Measurements from ENCODE around the gene CD109.

CD109 gene

GRCh38 chr6:73731285-73731684 is 35.3 kb downstream of the CD109 start:
- Mint-ChIP-seq H3K27me3 (no peaks in the 10 kb centered on the region), H3K9me3 (peaks cover 0 to 5% of the 10 kb centered on the region in 2 donors), H3K4me3 (no peak overlapping the region), H3K4me1 (peaks cover 49% of the 10 kb centered on the region), H3K27ac (no peak overlapping the region)
- no peak for ATAC-seq
- no peak for DNase-seq

- Mint-ChIP-seq H3K27me3 (no peaks in the 10 kb centered on the region), H3K4me1 (peaks cover 37% of the 10 kb centered on the region), H3K9me3 (peaks cover 0 to 5% of the 10 kb centered on the region in 2 donors), H3K27ac (no peak overlapping the region), H3K4me3 (no peak overlapping the region)
- peak; percentile 66 for ATAC-seq
- peak; percentile 67 to 72 for DNase-seq
These were observed 37.1 kb downstream of the CD109 start for GRCh38 chr6:73732845-73733675.

- Mint-ChIP-seq H3K27ac (no peak overlapping the region), H3K4me3 (no peak overlapping the region)
- ATAC-seq, result no peak
These were observed 37.8 kb downstream of the CD109 start for GRCh38 chr6:73733791-73734190.

GRCh38 chr6:73734832-73735453 is 38.9 kb downstream of the CD109 start:
- no peak for DNase-seq
- ATAC-seq, result no peak
- Mint-ChIP-seq H3K27me3 (no peaks in the 10 kb centered on the region), H3K4me3 (no peak overlapping the region), H3K9me3 (no peaks in the 10 kb centered on the region), H3K4me1 (peaks cover 19% of the 10 kb centered on the region), H3K27ac (no peak overlapping the region)

More at GRCh38 chr6:73733791-73734190, 37.8 kb downstream of the CD109 start:
- DNase-seq, result no peak
- H3K4me1 Mint-ChIP-seq, result peaks cover 30% of the 10 kb centered on the region
- no peaks in the 10 kb centered on the region for H3K27me3 Mint-ChIP-seq
- no peaks in the 10 kb centered on the region for H3K9me3 Mint-ChIP-seq

GRCh38 chr6:73738367-73739028 is 42.5 kb downstream of the CD109 start:
- no peaks in the 10 kb centered on the region for H3K27me3 Mint-ChIP-seq
- no peak for ATAC-seq

GRCh38 chr6:73739096-73739495 is 43.1 kb downstream of the CD109 start:
- H3K27me3 Mint-ChIP-seq, result no peaks in the 10 kb centered on the region
- DNase-seq (peak in 1 of 2 donors; percentile 8), ATAC-seq (peak; percentile 63)
- H3K9me3 Mint-ChIP-seq, result no peaks in the 10 kb centered on the region
- no peaks in the 10 kb centered on the region for H3K4me1 Mint-ChIP-seq
- H3K27ac Mint-ChIP-seq, result no peak overlapping the region
- H3K4me3 Mint-ChIP-seq, result no peak overlapping the region

More at GRCh38 chr6:73738367-73739028, 42.5 kb downstream of the CD109 start:
- DNase-seq, result no peak
- H3K27ac Mint-ChIP-seq, result no peak overlapping the region
- H3K4me3 Mint-ChIP-seq, result no peak overlapping the region
- peaks cover under 1% of the 10 kb centered on the region for H3K4me1 Mint-ChIP-seq
- H3K9me3 Mint-ChIP-seq, result no peaks in the 10 kb centered on the region

- Mint-ChIP-seq H3K9me3 (no peaks in the 10 kb centered on the region), H3K27me3 (no peaks in the 10 kb centered on the region), H3K4me3 (no peak overlapping the region), H3K27ac (no peak overlapping the region), H3K4me1 (no peaks in the 10 kb centered on the region)
- DNase-seq, result no peak
- ATAC-seq, result no peak
These were observed 46.4 kb downstream of the CD109 start for GRCh38 chr6:73742433-73742832.

- DNase-seq (no peak), ATAC-seq (no peak)
- no peaks in the 10 kb centered on the region for H3K9me3 Mint-ChIP-seq
- no peak overlapping the region for H3K27ac Mint-ChIP-seq
- no peaks in the 10 kb centered on the region for H3K4me1 Mint-ChIP-seq
- H3K27me3 Mint-ChIP-seq, result no peaks in the 10 kb centered on the region
- H3K4me3 Mint-ChIP-seq, result no peak overlapping the region
These were observed 47.1 kb downstream of the CD109 start for GRCh38 chr6:73743081-73743480.

GRCh38 chr6:73743556-73743955 is 47.6 kb downstream of the CD109 start:
- no peak overlapping the region for H3K27ac Mint-ChIP-seq
- H3K4me1 Mint-ChIP-seq, result no peaks in the 10 kb centered on the region
- H3K9me3 Mint-ChIP-seq, result no peaks in the 10 kb centered on the region
- DNase-seq, result no peak
- no peak overlapping the region for H3K4me3 Mint-ChIP-seq
- no peak for ATAC-seq
- H3K27me3 Mint-ChIP-seq, result no peaks in the 10 kb centered on the region

- H3K9me3 Mint-ChIP-seq, result no peaks in the 10 kb centered on the region
- H3K4me1 Mint-ChIP-seq, result no peaks in the 10 kb centered on the region
- no peak overlapping the region for H3K27ac Mint-ChIP-seq
- no peak overlapping the region for H3K4me3 Mint-ChIP-seq
- DNase-seq (no peak), ATAC-seq (no peak)
- H3K27me3 Mint-ChIP-seq, result no peaks in the 10 kb centered on the region
These were observed 50.8 kb downstream of the CD109 start for GRCh38 chr6:73746787-73747186.

GRCh38 chr6:73747289-73747688 is 51.3 kb downstream of the CD109 start:
- Mint-ChIP-seq H3K27ac (no peak overlapping the region), H3K9me3 (no peaks in the 10 kb centered on the region), H3K4me1 (no peaks in the 10 kb centered on the region), H3K27me3 (no peaks in the 10 kb centered on the region), H3K4me3 (no peak overlapping the region)
- ATAC-seq (peak; percentile 93), DNase-seq (no peak)

- no peak for DNase-seq
- H3K9me3 Mint-ChIP-seq, result no peaks in the 10 kb centered on the region
These were observed 56.9 kb downstream of the CD109 start for GRCh38 chr6:73752943-73753342.

GRCh38 chr6:73766040-73766439 is 70.0 kb downstream of the CD109 start:
- Mint-ChIP-seq H3K9me3 (peaks cover 0 to 6% of the 10 kb centered on the region in 2 donors), H3K27me3 (no peaks in the 10 kb centered on the region), H3K27ac (no peak overlapping the region), H3K4me1 (peaks cover 6% of the 10 kb centered on the region), H3K4me3 (no peak overlapping the region)
- DNase-seq (no peak), ATAC-seq (no peak)

More at GRCh38 chr6:73752943-73753342, 56.9 kb downstream of the CD109 start:
- Mint-ChIP-seq H3K4me3 (no peak overlapping the region), H3K4me1 (no peaks in the 10 kb centered on the region), H3K27me3 (peaks cover 6% of the 10 kb centered on the region), H3K27ac (no peak overlapping the region)
- ATAC-seq, result no peak

GRCh38 chr6:73768558-73768957 is 72.6 kb downstream of the CD109 start:
- Mint-ChIP-seq H3K4me3 (no peak overlapping the region), H3K27ac (no peak overlapping the region), H3K9me3 (peaks cover 0 to 6% of the 10 kb centered on the region in 2 donors), H3K27me3 (no peaks in the 10 kb centered on the region), H3K4me1 (peaks cover 6% of the 10 kb centered on the region)
- DNase-seq (no peak), ATAC-seq (no peak)

GRCh38 chr6:73769976-73770375 is 74.0 kb downstream of the CD109 start:
- DNase-seq (no peak), ATAC-seq (no peak)
- no peak overlapping the region for H3K4me3 Mint-ChIP-seq
- no peaks in the 10 kb centered on the region for H3K27me3 Mint-ChIP-seq
- no peak overlapping the region for H3K27ac Mint-ChIP-seq
- H3K4me1 Mint-ChIP-seq, result peaks cover 6% of the 10 kb centered on the region
- peaks cover 0 to 2% of the 10 kb centered on the region in 2 donors for H3K9me3 Mint-ChIP-seq

- DNase-seq (no peak), ATAC-seq (no peak)
- H3K4me1 Mint-ChIP-seq, result no peaks in the 10 kb centered on the region
- H3K27ac Mint-ChIP-seq, result no peak overlapping the region
- no peak overlapping the region for H3K4me3 Mint-ChIP-seq
- H3K27me3 Mint-ChIP-seq, result no peaks in the 10 kb centered on the region
- H3K9me3 Mint-ChIP-seq, result no peaks in the 10 kb centered on the region
These were observed 78.3 kb downstream of the CD109 start for GRCh38 chr6:73774311-73774774.

Data from stimulated activated naive CD8-positive, alpha-beta T cell treated with anti-CD3 and anti-CD28 coated beads, Interleukin-15, amount 100 ng/mL, for 72 hours (primary cell).